ENCODE measurements around the gene CLDN22. TPM values are rescaled to one million over a fixed set of nuclear protein-coding genes. Genes with fewer than 3 reads are reported as not detected.

CLDN22 gene
- total and polyA plus RNA-seq, 12 donors, result not detected

- Histone ChIP-seq H3K4me3 (no peak overlapping the region), H3K27me3 (peaks cover 60% of the 10 kb centered on the region), H3K27ac (no peak overlapping the region), H3K4me1 (replicated peaks in 1 of 2) (peaks cover 0 to 7% of the 10 kb centered on the region in 2 donors), H3K36me3 (replicated peaks in 1 of 2) (no peaks in the 10 kb centered on the region), H3K9me3 (replicated peaks in 1 of 3) (no peaks in the 10 kb centered on the region)
- peak in 1 of 7 donors; percentile 11 for DNase-seq
- TF ChIP-seq CTCF (IDR thresholded peaks at IDR 0.05) (no peak), POLR2A (IDR thresholded peaks at IDR 0.05) (no peak)
- intact Hi-C loops (cut with DNase I), result no loop called here
- WGBS, 4 donors, result 90 to 95% (median 92%) methylated on average over 9 of the region's 9 CpGs
These were observed 29.6 kb upstream of the CLDN22 start for GRCh38 chr4:183349673-183350072.

- no peak overlapping the region for H3K27ac ChIP-seq
- H3K36me3 ChIP-seq (replicated peaks in 1 of 2), result no peaks in the 10 kb centered on the region
- H3K4me1 ChIP-seq (replicated peaks in 1 of 2), result peaks cover 0 to 7% of the 10 kb centered on the region in 2 donors
- WGBS, 4 donors, result 74 to 88% (median 76%) methylated on average over 17 of the region's 17 CpGs
- TF ChIP-seq POLR2A (IDR thresholded peaks at IDR 0.05) (no peak), CTCF (IDR thresholded peaks at IDR 0.05) (no peak)
- H3K9me3 ChIP-seq (replicated peaks in 1 of 3), result no peaks in the 10 kb centered on the region
- peak in 3 of 7 donors; percentile 27 to 46 (median 45) for DNase-seq
- intact Hi-C loops (cut with DNase I), result no loop called here
- no peak overlapping the region for H3K4me3 ChIP-seq
- peaks cover 60% of the 10 kb centered on the region for H3K27me3 ChIP-seq
These were observed 28.9 kb upstream of the CLDN22 start for GRCh38 chr4:183348706-183349659.

GRCh38 chr4:183348136-183348535 is 28.1 kb upstream of the CLDN22 start:
- 82 to 83% (median 83%) methylated on average over 11 to 12 of the region's 12 CpGs for WGBS, 4 donors
- intact Hi-C loops (cut with DNase I), result no loop called here
- peaks cover 61% of the 10 kb centered on the region for H3K27me3 ChIP-seq
- no peak for TF ChIP-seq POLR2A (IDR thresholded peaks at IDR 0.05)
- no peak for TF ChIP-seq CTCF (IDR thresholded peaks at IDR 0.05)
- no peaks in the 10 kb centered on the region for H3K9me3 ChIP-seq (replicated peaks in 1 of 3)
- H3K4me3 ChIP-seq, result no peak overlapping the region
- DNase-seq, result no peak
- no peak overlapping the region for H3K27ac ChIP-seq
- no peaks in the 10 kb centered on the region for H3K36me3 ChIP-seq (replicated peaks in 1 of 2)
- H3K4me1 ChIP-seq (replicated peaks in 1 of 2), result peaks cover 0 to 7% of the 10 kb centered on the region in 2 donors

GRCh38 chr4:183347566-183347965 is 27.5 kb upstream of the CLDN22 start:
- Histone ChIP-seq H3K9me3 (replicated peaks in 1 of 3) (no peaks in the 10 kb centered on the region), H3K27ac (no peak overlapping the region), H3K4me1 (replicated peaks in 1 of 2) (peaks cover 0 to 7% of the 10 kb centered on the region in 2 donors), H3K36me3 (replicated peaks in 1 of 2) (no peaks in the 10 kb centered on the region), H3K4me3 (no peak overlapping the region), H3K27me3 (peaks cover 59% of the 10 kb centered on the region)
- TF ChIP-seq POLR2A (IDR thresholded peaks at IDR 0.05) (no peak), CTCF (IDR thresholded peaks at IDR 0.05) (no peak)
- 70 to 87% (median 75%) methylated on average over 4 of the region's 4 CpGs for WGBS, 4 donors
- intact Hi-C loops (cut with DNase I), result no loop called here
- peak in 1 of 7 donors; percentile 3 for DNase-seq
